Lower leg skin (tissue), 3 donors: ENCODE measurements around the gene SP7.

ENCODE experiments used
- POLR2A ChIP-seq, 2 donors: fragments of 450-650 bp; IDR thresholded peaks; one replicate each; pipeline ENCODE4 v1.6.1; 2016 to 2017; ENCODE audit warnings: antibody characterized with exemption in 2 of 2, mild to moderate bottlenecking in 1 of 2, moderate library complexity in 1 of 2
- TF ChIP-seq, protein P1 (sequence below), 3 donors: fragments of 450-650 bp; IDR thresholded peaks; one replicate each; pipeline ENCODE4 v1.5.1; 2016; ENCODE audit warnings: antibody characterized with exemption in 3 of 3, mild to moderate bottlenecking in 3 of 3, moderate library complexity in 2 of 3

GRCh38 chr12:53306826-53307225 lies 29.3 kb downstream of the SP7 start:
- no peak for TF ChIP-seq POLR2A (IDR thresholded peaks at IDR 0.05)
- TF ChIP-seq, protein P1, sequence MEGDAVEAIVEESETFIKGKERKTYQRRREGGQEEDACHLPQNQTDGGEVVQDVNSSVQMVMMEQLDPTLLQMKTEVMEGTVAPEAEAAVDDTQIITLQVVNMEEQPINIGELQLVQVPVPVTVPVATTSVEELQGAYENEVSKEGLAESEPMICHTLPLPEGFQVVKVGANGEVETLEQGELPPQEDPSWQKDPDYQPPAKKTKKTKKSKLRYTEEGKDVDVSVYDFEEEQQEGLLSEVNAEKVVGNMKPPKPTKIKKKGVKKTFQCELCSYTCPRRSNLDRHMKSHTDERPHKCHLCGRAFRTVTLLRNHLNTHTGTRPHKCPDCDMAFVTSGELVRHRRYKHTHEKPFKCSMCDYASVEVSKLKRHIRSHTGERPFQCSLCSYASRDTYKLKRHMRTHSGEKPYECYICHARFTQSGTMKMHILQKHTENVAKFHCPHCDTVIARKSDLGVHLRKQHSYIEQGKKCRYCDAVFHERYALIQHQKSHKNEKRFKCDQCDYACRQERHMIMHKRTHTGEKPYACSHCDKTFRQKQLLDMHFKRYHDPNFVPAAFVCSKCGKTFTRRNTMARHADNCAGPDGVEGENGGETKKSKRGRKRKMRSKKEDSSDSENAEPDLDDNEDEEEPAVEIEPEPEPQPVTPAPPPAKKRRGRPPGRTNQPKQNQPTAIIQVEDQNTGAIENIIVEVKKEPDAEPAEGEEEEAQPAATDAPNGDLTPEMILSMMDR (IDR thresholded peaks at IDR 0.05) = no peak
